ELF-1 (cell line): ENCODE measurements around the gene ACSS1.

Experiments used
- DNase-seq: peaks from one replicate; pipeline ENCODE4 v3.0.0-alpha.2; 2016; ENCODE audit warnings: low read depth, low spot score

Gene ACSS1

GRCh38 chr20:24995741-24996448, 62.0 kb downstream of the ACSS1 start:
- DNase-seq, result no peak

GRCh38 chr20:24994470-24995368, 63.2 kb downstream of the ACSS1 start:
- DNase-seq, result peak; percentile 87

DNA sequence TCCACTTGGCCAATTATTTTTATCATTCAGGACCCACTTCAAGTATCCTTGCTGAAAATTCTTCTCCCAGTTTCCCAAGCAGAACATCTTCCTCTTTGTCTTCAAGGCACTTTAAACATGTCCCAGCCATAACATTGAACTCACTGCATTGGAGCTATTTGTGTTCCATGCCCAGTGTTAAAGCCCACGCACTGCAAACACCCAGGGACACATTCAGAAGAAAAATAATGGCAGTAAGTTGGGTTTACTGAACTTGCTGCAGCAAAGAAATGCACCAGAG, 63.8 kb downstream of the ACSS1 start:
- no peak for DNase-seq

- no peak for DNase-seq
These were observed 64.4 kb downstream of the ACSS1 start for GRCh38 chr20:24993337-24994185.

GRCh38 chr20:24992487-24993205, 65.3 kb downstream of the ACSS1 start, which contains the start of gene APMAP:
TSS of gene APMAP (minus strand) at chr20:24992751. CDS start at chr20:24992688, 63 bp downstream.
- DNase-seq, result peak; percentile 95

DNA sequence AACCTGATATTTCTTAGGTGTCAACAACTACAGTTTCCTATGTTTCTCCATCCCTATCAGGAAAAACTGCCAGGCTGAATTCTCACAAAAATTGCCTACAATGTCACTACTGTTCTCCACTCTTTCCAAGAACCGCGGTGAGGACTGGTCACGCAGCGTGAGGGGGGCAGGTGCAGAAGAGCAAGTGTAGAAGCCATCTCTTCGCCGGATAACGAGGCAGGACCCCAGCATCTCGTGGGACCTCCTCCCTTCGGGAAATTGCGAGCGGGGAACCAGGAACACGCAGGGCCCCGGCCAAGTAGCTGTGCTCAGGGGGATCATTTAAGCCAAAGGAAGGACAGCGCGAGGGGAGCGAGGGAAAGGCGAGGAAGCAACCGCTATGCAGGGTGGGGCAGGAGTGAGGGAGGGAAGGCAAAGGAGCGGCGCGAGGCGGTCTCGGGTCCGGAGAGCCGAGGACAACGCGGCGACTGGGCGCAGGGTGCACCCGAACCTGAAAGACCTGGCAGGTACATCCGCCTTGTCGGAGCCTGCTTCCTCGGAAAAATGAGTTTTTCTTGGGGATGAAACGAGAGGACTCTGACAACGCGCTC, 65.9 kb downstream of the ACSS1 start:
- DNase-seq, result no peak

DNA sequence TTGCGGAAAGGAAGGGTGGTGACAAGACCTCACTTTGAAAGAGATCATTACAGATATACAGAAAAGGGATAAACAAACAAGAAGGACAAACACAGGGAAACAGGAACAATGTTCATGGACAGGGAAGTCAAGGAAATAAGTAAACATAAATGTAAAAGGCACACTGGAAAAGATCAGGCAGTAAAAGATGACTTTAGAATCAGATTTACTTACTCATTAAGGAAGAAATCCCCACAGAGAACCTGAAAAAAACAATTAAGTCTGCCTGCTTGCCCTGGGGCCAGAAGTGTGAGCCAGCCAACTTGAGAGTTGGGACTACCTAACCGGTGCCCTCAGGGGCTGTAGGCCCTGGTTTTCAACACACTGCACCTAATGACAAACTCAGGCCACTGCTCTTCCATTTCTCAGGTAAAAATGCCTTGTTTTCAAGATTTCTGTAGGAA, 67.1 kb downstream of the ACSS1 start:
- DNase-seq, result peak; percentile 76

- no peak for DNase-seq
These were observed 68.8 kb downstream of the ACSS1 start for GRCh38 chr20:24989162-24989561.

DNA sequence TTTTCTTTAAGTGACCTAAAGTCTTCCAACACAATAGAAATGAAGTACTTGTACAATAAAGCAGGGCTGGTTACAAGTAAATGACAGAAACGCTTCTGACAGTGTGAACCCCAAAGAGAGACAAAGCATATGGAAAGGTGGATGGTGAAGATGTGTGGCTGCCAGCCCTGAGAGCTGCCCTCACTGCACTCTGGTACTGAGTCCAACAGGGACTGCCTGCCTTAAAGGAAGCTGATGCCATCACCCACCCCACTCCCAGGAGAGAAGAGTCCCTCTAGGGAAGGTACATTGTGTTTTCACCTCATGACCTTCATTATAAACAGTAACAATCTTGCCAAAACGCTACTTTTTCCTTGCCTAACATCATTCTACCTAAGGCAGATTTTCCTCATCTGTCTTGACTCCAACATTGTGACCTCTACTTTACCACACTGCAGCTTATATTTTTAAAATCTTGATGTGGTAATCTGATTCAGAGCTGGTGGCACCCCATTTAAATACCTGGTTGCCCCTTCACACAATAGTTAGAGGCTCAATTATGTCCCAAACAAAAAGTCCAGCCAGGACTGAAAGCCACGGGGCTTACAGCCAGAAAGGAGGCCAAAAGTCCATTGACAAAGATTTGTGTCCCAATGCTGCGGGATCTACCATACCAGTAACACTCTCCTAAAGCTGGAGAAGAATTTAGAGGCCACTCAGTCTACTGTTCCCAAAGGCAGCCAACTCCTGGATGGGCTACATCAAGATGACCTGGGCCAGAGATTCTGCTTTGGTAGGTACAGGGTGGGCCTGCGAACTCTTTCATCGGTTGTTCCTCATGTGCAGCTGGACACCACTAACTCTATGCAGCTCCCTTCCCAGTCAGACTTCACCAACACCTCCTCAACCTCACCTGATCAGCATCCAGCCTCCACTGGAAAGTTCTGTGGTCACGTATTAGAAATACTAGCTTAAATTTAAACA, 69.8 kb downstream of the ACSS1 start:
- no peak for DNase-seq

DNA sequence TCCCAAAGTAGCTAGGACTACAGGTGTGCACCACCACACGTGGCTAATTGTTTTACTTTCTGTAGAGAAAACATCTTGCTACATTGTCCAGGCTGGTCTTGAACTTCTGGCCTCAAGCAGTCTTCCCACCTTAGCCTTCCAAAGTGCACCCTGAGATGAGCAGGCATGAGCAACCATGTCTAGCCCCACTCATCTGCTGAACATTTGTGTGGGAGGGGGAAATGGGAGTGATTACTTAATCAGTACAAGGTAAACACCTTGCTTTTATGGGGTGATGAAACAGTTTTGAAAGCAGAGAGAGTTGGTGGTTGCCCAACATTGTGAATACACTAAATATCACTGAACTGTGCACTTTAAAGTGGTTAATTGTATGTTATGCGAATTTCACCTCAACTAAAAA, 70.7 kb downstream of the ACSS1 start:
- no peak for DNase-seq

GRCh38 chr20:24986436-24987015, 71.4 kb downstream of the ACSS1 start:
- DNase-seq, result no peak

GRCh38 chr20:24985802-24986201, 72.1 kb downstream of the ACSS1 start:
- DNase-seq, result no peak

DNA sequence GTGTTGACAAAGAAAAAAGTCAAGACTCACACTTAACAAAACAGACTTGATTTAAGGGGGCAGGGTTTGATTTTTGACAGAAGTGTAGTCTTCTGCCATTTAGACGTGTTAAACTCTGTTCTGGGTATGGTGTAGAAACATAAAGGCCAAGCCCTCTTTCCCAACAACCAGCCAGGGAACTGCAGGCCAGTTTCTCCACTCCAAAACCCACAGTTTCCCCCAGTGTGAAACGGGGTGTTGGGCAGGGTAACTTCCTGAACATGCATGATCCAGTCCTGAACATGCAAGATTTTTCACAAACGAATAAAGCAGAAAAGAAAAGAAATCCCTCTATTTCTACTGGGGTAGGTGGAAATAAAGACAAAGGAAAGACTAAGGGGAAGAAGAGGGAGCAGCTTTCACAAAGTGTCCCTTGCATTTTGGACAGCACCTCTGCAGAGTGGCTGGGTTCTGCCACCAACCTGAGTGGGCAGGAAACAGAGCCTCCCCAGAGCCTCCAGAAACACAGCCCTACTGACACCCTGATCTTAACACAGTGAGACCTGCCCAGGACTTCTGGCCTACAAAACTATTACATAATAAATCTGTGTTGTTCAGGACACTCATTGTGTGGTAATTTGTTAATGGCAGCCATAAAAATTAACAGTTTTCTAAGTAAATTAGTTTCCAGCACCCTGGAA, 72.8 kb downstream of the ACSS1 start:
- DNase-seq, result no peak

GRCh38 chr20:24983896-24984295, 74.0 kb downstream of the ACSS1 start:
- no peak for DNase-seq

GRCh38 chr20:24981790-24982189, 76.1 kb downstream of the ACSS1 start:
- DNase-seq, result no peak

- DNase-seq, result no peak
These were observed 76.7 kb downstream of the ACSS1 start for GRCh38 chr20:24981282-24981681.

GRCh38 chr20:24980291-24981053, 77.5 kb downstream of the ACSS1 start:
- no peak for DNase-seq
